Vagina (tissue), 2 donors: Measurements from ENCODE around the gene ATP11A. TPM values are rescaled to one million over a fixed set of nuclear protein-coding genes. Genes with fewer than 3 reads are reported as not detected.

ENCODE experiments used
- DNase-seq, 2 donors: peaks; one replicate each; pipeline ENCODE4 v3.0.0-alpha.2; 2017; ENCODE audit errors: extremely low spot score in 2 of 2
- H3K27ac ChIP-seq: fragments of 200-600 bp; sonication (generic); one replicate; pipeline ENCODE4 v1.5.1; 2019
- H3K27me3 ChIP-seq: fragments of 200-600 bp; sonication (generic); one replicate; pipeline ENCODE4 v1.5.1; 2019
- H3K36me3 ChIP-seq, 2 donors: fragments of 200-600 bp; sonication (generic); one replicate each; pipeline ENCODE4 v1.5.1; 2017 to 2019
- H3K4me1 ChIP-seq: fragments of 200-600 bp; sonication (generic); one replicate; pipeline ENCODE4 v1.5.1; 2019
- H3K4me3 ChIP-seq, 2 donors: fragments of 200-600 bp; sonication (generic); 1 replicate in 1 of 2; 2 replicates in 1 of 2; pipeline ENCODE4 v1.5.1; 2016 to 2019
- H3K9me3 ChIP-seq: fragments of 200-600 bp; sonication (generic); one replicate; pipeline ENCODE4 v1.5.1; 2019
- CTCF ChIP-seq, 3 experiments: fragments of 450-650 bp in 2 of 3; fragments of 200-600 bp in 1 of 3; sonication (generic) in 1 of 3; IDR thresholded peaks; one replicate each; pipeline ENCODE4 v1.5.1; 2017 to 2019; ENCODE audit warnings: antibody characterized with exemption in 3 of 3, mild to moderate bottlenecking in 2 of 3, moderate library complexity in 2 of 3
- POLR2A ChIP-seq, 2 donors: fragments of 450-650 bp; IDR thresholded peaks; one replicate each; pipeline ENCODE4 v1.6.1; 2017; ENCODE audit warnings: antibody characterized with exemption in 2 of 2, mild to moderate bottlenecking in 2 of 2, moderate library complexity in 2 of 2
- POLR2AphosphoS5 ChIP-seq, 2 donors: sonication (generic); formaldehyde crosslinking; IDR thresholded peaks; one replicate each; pipeline ENCODE4 v1.9.0; 2017; ENCODE audit warnings: antibody characterized with exemption in 2 of 2, mild to moderate bottlenecking in 2 of 2, low read depth in 1 of 2; ENCODE audit not compliant: insufficient read depth in 1 of 2
- intact Hi-C: fragments of 100-400 bp; cut with DNase I; formaldehyde crosslinking; loops from one replicate; pipeline ENCODE4 v1.15.1; 2023
- total RNA-seq: library from RNA; depleted of rRNA; stranded (reverse); fragments of >200 nt; gene quantifications from one replicate; pipeline ENCODE4 v1.2.3, GENCODE V29; 2016

ATP11A gene
- total RNA-seq, 1 donor from 2014 or later: 33.4 TPM

- Histone ChIP-seq H3K27me3 (no peaks in the 10 kb centered on the region), H3K27ac (no peak overlapping the region), H3K4me1 (no peaks in the 10 kb centered on the region), H3K4me3 (no peak overlapping the region), H3K9me3 (no peaks in the 10 kb centered on the region), H3K36me3 (no peaks in the 10 kb centered on the region)
- intact Hi-C loops: no loop called here
- TF ChIP-seq POLR2AphosphoS5 (IDR thresholded peaks at IDR 0.05; ENCODE audit: insufficient read depth in 1 of 2, low read depth in 1 of 2): no peak
- no peak for TF ChIP-seq CTCF (IDR thresholded peaks at IDR 0.05)
- no peak for TF ChIP-seq POLR2A (IDR thresholded peaks at IDR 0.05)
- no peak for DNase-seq
Measured at GRCh38 chr13:112842931-112843391, 153.1 kb downstream of the ATP11A start.

- intact Hi-C loops: no loop called here
- no peaks in the 10 kb centered on the region for H3K36me3 ChIP-seq
- TF ChIP-seq POLR2A (IDR thresholded peaks at IDR 0.05): no peak
- no peak for TF ChIP-seq CTCF (IDR thresholded peaks at IDR 0.05)
- TF ChIP-seq POLR2AphosphoS5 (IDR thresholded peaks at IDR 0.05; ENCODE audit: insufficient read depth in 1 of 2, low read depth in 1 of 2): no peak
Measured at GRCh38 chr13:112843392-112844111, 153.7 kb downstream of the ATP11A start.

GRCh38 chr13:112844411-112844810 lies 154.6 kb downstream of the ATP11A start:
- Histone ChIP-seq H3K9me3 (no peaks in the 10 kb centered on the region), H3K4me1 (no peaks in the 10 kb centered on the region), H3K27ac (no peak overlapping the region), H3K4me3 (no peak overlapping the region), H3K36me3 (no peaks in the 10 kb centered on the region), H3K27me3 (no peaks in the 10 kb centered on the region)
- intact Hi-C loops: no loop called here
- no peak for DNase-seq
- no peak for TF ChIP-seq CTCF (IDR thresholded peaks at IDR 0.05)
- no peak for TF ChIP-seq POLR2AphosphoS5 (IDR thresholded peaks at IDR 0.05; ENCODE audit: insufficient read depth in 1 of 2, low read depth in 1 of 2)
- TF ChIP-seq POLR2A (IDR thresholded peaks at IDR 0.05): no peak

More at GRCh38 chr13:112843392-112844111, 153.7 kb downstream of the ATP11A start:
- H3K27ac ChIP-seq: no peak overlapping the region
- no peaks in the 10 kb centered on the region for H3K9me3 ChIP-seq
- no peaks in the 10 kb centered on the region for H3K4me1 ChIP-seq
- no peak for DNase-seq
- no peaks in the 10 kb centered on the region for H3K27me3 ChIP-seq
- no peak overlapping the region for H3K4me3 ChIP-seq

GRCh38 chr13:112844879-112845278 lies 155.0 kb downstream of the ATP11A start:
- no peaks in the 10 kb centered on the region for H3K36me3 ChIP-seq
- H3K27me3 ChIP-seq: no peaks in the 10 kb centered on the region
- no peak overlapping the region for H3K27ac ChIP-seq
- no peaks in the 10 kb centered on the region for H3K4me1 ChIP-seq
- TF ChIP-seq POLR2AphosphoS5 (IDR thresholded peaks at IDR 0.05; ENCODE audit: insufficient read depth in 1 of 2, low read depth in 1 of 2): no peak
- TF ChIP-seq CTCF (IDR thresholded peaks at IDR 0.05): no peak
- no peak for TF ChIP-seq POLR2A (IDR thresholded peaks at IDR 0.05)
- H3K4me3 ChIP-seq: no peak overlapping the region
- no peaks in the 10 kb centered on the region for H3K9me3 ChIP-seq
- DNase-seq: no peak
- intact Hi-C loops: no loop called here

- no peak overlapping the region for H3K4me3 ChIP-seq
- H3K27me3 ChIP-seq: no peaks in the 10 kb centered on the region
- H3K36me3 ChIP-seq: no peaks in the 10 kb centered on the region
- intact Hi-C loops: no loop called here
- DNase-seq: no peak
- TF ChIP-seq POLR2AphosphoS5 (IDR thresholded peaks at IDR 0.05; ENCODE audit: insufficient read depth in 1 of 2, low read depth in 1 of 2) (no peak), POLR2A (IDR thresholded peaks at IDR 0.05) (no peak), CTCF (IDR thresholded peaks at IDR 0.05) (no peak)
- no peak overlapping the region for H3K27ac ChIP-seq
- H3K4me1 ChIP-seq: no peaks in the 10 kb centered on the region
- no peaks in the 10 kb centered on the region for H3K9me3 ChIP-seq
Measured at GRCh38 chr13:112845511-112846144, 155.8 kb downstream of the ATP11A start.
